ENCODE measurements around the gene SRI.
"Not testable (repeated sequence)": the region's sequence is repeated elsewhere in the genome, so short reads cannot be mapped to it uniquely, and the experiment has no call there.

The SRI gene

GRCh38 chr7:88172842-88173241 lies 47.0 kb downstream of the SRI start:
- no peak for DNase-seq

DNA sequence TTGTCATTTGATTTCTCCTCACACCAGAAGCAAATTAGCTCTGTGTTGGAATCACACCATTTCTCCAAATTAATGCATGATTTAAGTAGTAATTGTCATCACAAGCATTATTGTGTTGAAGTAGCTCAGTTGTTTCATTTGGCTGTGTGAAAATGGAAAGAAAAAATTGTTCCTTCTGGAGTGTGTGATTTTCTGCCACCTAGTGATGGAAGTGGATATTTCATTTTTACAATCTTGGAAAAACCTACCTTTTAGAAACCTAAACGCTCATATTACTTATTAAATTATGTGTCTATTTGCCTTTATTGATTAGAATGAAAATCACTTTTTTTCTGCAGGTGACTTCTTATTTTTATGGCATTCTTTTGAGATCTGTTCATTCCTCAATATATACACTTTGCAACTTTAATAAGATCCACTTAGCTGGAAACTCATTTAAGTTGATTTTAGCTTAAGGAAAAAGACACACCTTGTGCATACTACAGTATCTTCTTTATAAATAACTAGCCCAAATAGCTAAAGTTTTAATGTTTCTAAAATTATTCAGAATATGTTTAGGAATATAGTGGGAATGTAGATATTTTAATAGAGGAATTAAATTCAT lies 50.0 kb downstream of the SRI start:
- no peak for DNase-seq

GRCh38 chr7:88167721-88168120 lies 52.1 kb downstream of the SRI start:
- no peak for DNase-seq

GRCh38 chr7:88167223-88167622 lies 52.6 kb downstream of the SRI start:
- no peak for DNase-seq

DNA sequence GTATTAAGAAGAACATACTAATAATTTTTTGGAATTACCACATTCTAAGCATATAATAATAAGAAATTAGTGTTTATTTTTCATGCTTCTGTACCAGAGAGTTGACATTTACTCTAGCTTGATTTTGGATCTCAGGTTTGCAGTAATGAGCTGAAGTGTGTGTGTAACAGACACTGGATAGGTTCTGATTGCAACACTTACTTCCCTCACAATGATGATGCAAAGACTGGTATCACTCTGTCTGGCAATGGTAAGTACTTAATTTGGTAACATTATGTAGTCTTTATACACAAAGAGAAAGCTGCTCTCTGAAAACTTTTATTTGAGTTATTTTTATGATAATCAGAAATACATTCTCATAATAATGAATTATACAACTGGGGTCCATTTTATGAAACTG lies 54.1 kb downstream of the SRI start:
- DNase-seq = no peak

DNA sequence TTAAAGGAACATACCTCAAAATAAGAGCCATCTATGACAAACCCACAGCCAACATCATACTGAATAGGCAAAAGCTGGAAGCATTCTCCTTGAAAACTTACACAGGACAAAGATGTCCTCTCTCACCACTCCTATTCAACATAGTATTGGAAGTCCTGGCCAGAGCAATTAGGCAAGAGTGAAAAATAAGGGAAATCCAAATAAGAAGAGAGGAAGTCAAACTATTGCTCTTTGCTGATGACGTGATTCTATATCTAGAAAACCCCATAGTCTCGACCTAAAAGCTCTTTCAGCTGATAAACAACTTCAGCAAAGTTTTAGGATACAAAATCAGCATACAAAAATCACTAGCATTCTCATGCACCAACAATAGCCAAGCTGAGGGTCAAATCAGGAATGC lies 60.1 kb downstream of the SRI start:
- not testable (repeated sequence) for DNase-seq

DNA sequence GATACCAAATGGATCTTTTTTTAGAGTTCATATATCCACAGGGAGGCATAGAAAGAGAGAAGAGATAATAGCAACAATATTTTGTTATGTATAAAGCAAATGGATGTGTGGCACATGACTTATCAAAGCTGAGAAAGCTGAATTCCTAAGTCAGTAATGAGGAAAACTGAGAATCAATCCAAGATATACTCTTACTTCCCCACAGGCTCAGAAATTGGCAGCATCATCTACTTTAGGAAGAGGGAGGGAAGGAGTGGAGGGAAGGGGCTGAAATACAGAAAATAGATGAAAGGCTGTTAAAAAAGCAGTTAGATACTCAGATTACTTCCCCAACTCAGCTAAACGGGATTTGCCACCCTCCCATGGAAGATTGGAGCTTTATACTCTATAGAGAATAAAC lies 63.5 kb downstream of the SRI start:
- DNase-seq = no peak

DNA sequence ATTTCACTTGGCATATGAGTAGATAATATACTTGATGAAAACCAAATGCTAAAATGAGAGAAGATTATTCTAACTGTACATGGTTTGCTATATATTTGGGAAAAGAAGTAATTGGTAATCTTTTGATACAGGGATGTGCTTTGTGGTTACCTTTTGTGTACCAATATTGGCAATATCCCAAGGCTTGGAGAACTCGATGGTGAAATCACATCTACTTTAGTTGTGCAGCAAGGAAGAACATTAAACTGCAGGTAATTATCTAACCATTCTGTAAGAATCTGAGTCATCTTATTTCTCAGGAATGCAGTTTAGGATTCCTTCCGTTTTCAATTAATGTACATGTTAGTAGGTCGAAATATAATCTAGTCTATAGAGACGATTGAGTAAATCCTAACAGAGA lies 64.1 kb downstream of the SRI start:
- DNase-seq = no peak
